ENCODE results near the gene CIRBP. TPM values are rescaled to one million over a fixed set of nuclear protein-coding genes. Genes with fewer than 3 reads are reported as not detected.

The CIRBP gene
- total and polyA plus RNA-seq, 2 of the 13 experiments (the other 11 are each of a cell fraction or from before 2014, with no cell fraction given): 133 to 140 TPM

GRCh38 chr19:1245494-1246264, 23.5 kb upstream of the CIRBP start (continued):
- TF ChIP-seq, protein P1, sequence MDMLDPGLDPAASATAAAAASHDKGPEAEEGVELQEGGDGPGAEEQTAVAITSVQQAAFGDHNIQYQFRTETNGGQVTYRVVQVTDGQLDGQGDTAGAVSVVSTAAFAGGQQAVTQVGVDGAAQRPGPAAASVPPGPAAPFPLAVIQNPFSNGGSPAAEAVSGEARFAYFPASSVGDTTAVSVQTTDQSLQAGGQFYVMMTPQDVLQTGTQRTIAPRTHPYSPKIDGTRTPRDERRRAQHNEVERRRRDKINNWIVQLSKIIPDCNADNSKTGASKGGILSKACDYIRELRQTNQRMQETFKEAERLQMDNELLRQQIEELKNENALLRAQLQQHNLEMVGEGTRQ (IDR thresholded peaks at IDR 0.05; ENCODE audit: low read depth, low read length): no peak
- TF ChIP-seq, protein P1 (CRISPR knock-in tag; IDR thresholded peaks at IDR 0.05; ENCODE audit: borderline replicate concordance): no peak
- TF ChIP-seq, protein P2, sequence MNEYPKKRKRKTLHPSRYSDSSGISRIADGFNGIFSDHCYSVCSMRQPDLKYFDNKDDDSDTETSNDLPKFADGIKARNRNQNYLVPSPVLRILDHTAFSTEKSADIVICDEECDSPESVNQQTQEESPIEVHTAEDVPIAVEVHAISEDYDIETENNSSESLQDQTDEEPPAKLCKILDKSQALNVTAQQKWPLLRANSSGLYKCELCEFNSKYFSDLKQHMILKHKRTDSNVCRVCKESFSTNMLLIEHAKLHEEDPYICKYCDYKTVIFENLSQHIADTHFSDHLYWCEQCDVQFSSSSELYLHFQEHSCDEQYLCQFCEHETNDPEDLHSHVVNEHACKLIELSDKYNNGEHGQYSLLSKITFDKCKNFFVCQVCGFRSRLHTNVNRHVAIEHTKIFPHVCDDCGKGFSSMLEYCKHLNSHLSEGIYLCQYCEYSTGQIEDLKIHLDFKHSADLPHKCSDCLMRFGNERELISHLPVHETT (CRISPR knock-in tag; conservative IDR thresholded peaks at IDR 0.05): 0 out of 2 replicates have a peak, but pooled peaks have one; percentile 44
- TF ChIP-seq, protein P3, sequence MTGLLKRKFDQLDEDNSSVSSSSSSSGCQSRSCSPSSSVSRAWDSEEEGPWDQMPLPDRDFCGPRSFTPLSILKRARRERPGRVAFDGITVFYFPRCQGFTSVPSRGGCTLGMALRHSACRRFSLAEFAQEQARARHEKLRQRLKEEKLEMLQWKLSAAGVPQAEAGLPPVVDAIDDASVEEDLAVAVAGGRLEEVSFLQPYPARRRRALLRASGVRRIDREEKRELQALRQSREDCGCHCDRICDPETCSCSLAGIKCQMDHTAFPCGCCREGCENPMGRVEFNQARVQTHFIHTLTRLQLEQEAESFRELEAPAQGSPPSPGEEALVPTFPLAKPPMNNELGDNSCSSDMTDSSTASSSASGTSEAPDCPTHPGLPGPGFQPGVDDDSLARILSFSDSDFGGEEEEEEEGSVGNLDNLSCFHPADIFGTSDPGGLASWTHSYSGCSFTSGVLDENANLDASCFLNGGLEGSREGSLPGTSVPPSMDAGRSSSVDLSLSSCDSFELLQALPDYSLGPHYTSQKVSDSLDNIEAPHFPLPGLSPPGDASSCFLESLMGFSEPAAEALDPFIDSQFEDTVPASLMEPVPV (CRISPR knock-in tag; IDR thresholded peaks at IDR 0.05): no peak
- TF ChIP-seq ZKSCAN8 (CRISPR knock-in tag; IDR thresholded peaks at IDR 0.05; ENCODE audit: borderline replicate concordance) (no peak), ZNF180 (CRISPR knock-in tag; IDR thresholded peaks at IDR 0.05; ENCODE audit: borderline replicate concordance, low read depth) (no peak), ZNF784 (CRISPR knock-in tag; IDR thresholded peaks at IDR 0.05; ENCODE audit: borderline replicate concordance) (peak; percentile 32; the same call in 1 of the 2 replicates), ZNF773 (CRISPR knock-in tag; IDR thresholded peaks at IDR 0.05; ENCODE audit: borderline replicate concordance) (no peak)

Data from HepG2 (cell line).